K562 (cell line): ENCODE data around the gene POLD1. TPM values are rescaled to one million over a fixed set of nuclear protein-coding genes. Genes with fewer than 3 reads are reported as not detected.

Experiments used
- BRD4 ChIP-seq: fragments of 200-600 bp; sonication (generic); IDR thresholded peaks from 2 replicates; pipeline ENCODE4 v1.6.1; 2017; ENCODE audit warnings: inconsistent platforms
- CEBPB ChIP-seq: fragments of 450-650 bp; IDR thresholded peaks from 2 replicates; pipeline ENCODE4 v1.6.1; 2016; ENCODE audit warnings: missing genetic modification characterization, missing compliant biosample characterization
- CREB3L1 ChIP-seq: fragments of 450-650 bp; IDR thresholded peaks from 2 replicates; pipeline ENCODE4 v1.6.1; 2014; ENCODE audit warnings: low read depth, mild to moderate bottlenecking, moderate library complexity, borderline replicate concordance
- DACH1 ChIP-seq: fragments of 450-650 bp; IDR thresholded peaks from 2 replicates; pipeline ENCODE4 v1.6.1; 2018; ENCODE audit not compliant: partially characterized antibody
- EP400 ChIP-seq: fragments of 450-650 bp; IDR thresholded peaks from 2 replicates; pipeline ENCODE4 v1.6.1; 2017; ENCODE audit warnings: antibody characterized with exemption, mild to moderate bottlenecking, moderate library complexity
- GABPB1 ChIP-seq: sonication (generic); formaldehyde crosslinking; IDR thresholded peaks from 2 replicates; pipeline ENCODE4 v1.8.0; 2022; ENCODE audit warnings: mild to moderate bottlenecking, missing genetic modification reagents
- HDAC2 ChIP-seq: fragments of 450-650 bp; IDR thresholded peaks from 2 replicates; pipeline ENCODE4 v1.6.1; 2016; ENCODE audit warnings: mild to moderate bottlenecking
- HDAC3 ChIP-seq: fragments of 450-650 bp; IDR thresholded peaks from 2 replicates; pipeline ENCODE4 v1.6.1; 2018; ENCODE audit warnings: borderline replicate concordance, mild to moderate bottlenecking, moderate library complexity; ENCODE audit not compliant: partially characterized antibody
- L3MBTL2 ChIP-seq: fragments of 450-650 bp; IDR thresholded peaks from 2 replicates; pipeline ENCODE4 v1.6.1; 2016; ENCODE audit warnings: mild to moderate bottlenecking, moderate library complexity
- MLLT1 ChIP-seq, 2 experiments: fragments of 450-650 bp; IDR thresholded peaks; 2 replicates each; pipeline ENCODE4 v1.6.1; 2016
- PML ChIP-seq: IDR thresholded peaks from 2 replicates; pipeline ENCODE4 v1.6.1; 2012; ENCODE audit warnings: low read length, inconsistent platforms
- POLR2G ChIP-seq: fragments of 200-400 bp; formaldehyde crosslinking; IDR thresholded peaks from 2 replicates; pipeline ENCODE4 v1.6.1; 2017; ENCODE audit warnings: low read depth, mild to moderate bottlenecking, antibody characterized with exemption, low read length, moderate library complexity
- POLR2H ChIP-seq: IDR thresholded peaks from 2 replicates; pipeline ENCODE4 v1.6.1; 2016; ENCODE audit warnings: missing genetic modification characterization, low read depth, mild to moderate bottlenecking, control low read depth, missing compliant biosample characterization, moderate library complexity
- RAD21 ChIP-seq, 2 experiments: fragments of 250-450 bp in 1 of 2; fragments of 450-650 bp in 1 of 2; sonication (Bioruptor Pico) in 1 of 2; formaldehyde crosslinking in 1 of 2; IDR thresholded peaks in 1 of 2; conservative IDR thresholded peaks in 1 of 2; 2 replicates each; pipeline versions ENCODE4 v1.4.0 to v1.8.0; 2020 to 2022; ENCODE audit warnings: mild to moderate bottlenecking in 2 of 2, moderate library complexity in 1 of 2
- RBM15 ChIP-seq: fragments of 200-400 bp; formaldehyde crosslinking; IDR thresholded peaks from 2 replicates; pipeline ENCODE4 v1.6.1; 2018; ENCODE audit warnings: mild to moderate bottlenecking, low read length, moderate library complexity; ENCODE audit not compliant: insufficient read depth
- THRAP3 ChIP-seq: fragments of 450-650 bp; IDR thresholded peaks from 2 replicates; pipeline ENCODE4 v1.6.1; 2016; ENCODE audit warnings: mild to moderate bottlenecking, inconsistent platforms, borderline replicate concordance
- ZBTB12 ChIP-seq: fragments of 250-450 bp; sonication (Bioruptor Pico); IDR thresholded peaks from 2 replicates; pipeline ENCODE4 v1.4.0; 2020
- ZHX1 ChIP-seq: fragments of 150-350 bp; conservative IDR thresholded peaks from 2 replicates; pipeline ENCODE4 v1.6.1; 2014; ENCODE audit warnings: low read length
- ZNF124 ChIP-seq: sonication (generic); formaldehyde crosslinking; IDR thresholded peaks from 2 replicates; pipeline ENCODE4 v1.8.1; 2022; ENCODE audit warnings: missing genetic modification reagents
- ZNF184 ChIP-seq: sonication (generic); formaldehyde crosslinking; IDR thresholded peaks from 2 replicates; pipeline ENCODE4 v1.5.0; 2020; ENCODE audit warnings: missing genetic modification reagents
- ZNF589 ChIP-seq: fragments of 200-800 bp; sonication (Bioruptor generic); IDR thresholded peaks from 2 replicates; pipeline ENCODE4 v1.6.1; 2016; ENCODE audit warnings: low read depth, missing genetic modification characterization, missing compliant biosample characterization
- ZNF695 ChIP-seq: fragments of 450-650 bp; formaldehyde crosslinking; IDR thresholded peaks from 2 replicates; pipeline ENCODE4 v1.4.0; 2020; ENCODE audit warnings: mild to moderate bottlenecking, moderate library complexity
- ZSCAN29 ChIP-seq: fragments of 450-650 bp; IDR thresholded peaks from 2 replicates; pipeline ENCODE4 v1.6.1; 2017
- polyA plus RNA-seq, 8 experiments: library from polyadenylated mRNA; depleted of rRNA in 4 of 8; stranded (reverse) in 5 of 8; unstranded in 3 of 8; fragments of >200 nt; fragmentation: Nextera tagmentation in 2 of 8; fragmentation: Illumina TruSeq in 1 of 8; extraction: Ambion mirVana in 2 of 8; extraction: Trizol in 1 of 8; gene quantifications; 2 replicates each; pipeline versions ENCODE4 v1.2.1 to v1.2.3, GENCODE V29; 2011 to 2014; ENCODE audit warnings: inconsistent platforms in 1 of 8, missing spikeins in 1 of 8
- total RNA-seq, 7 experiments: library from RNA; depleted of rRNA in 6 of 7; stranded (reverse); fragments of >200 nt in 6 of 7; fragmentation: Illumina TruSeq in 2 of 7; extraction: Trizol in 2 of 7; gene quantifications; 2 replicates each; pipeline versions ENCODE4 v1.2.1 to v1.2.3, GENCODE V29; 2011 to 2021; ENCODE audit warnings: low replicate concordance in 1 of 7

Gene POLD1
- total and polyA plus RNA-seq, 9 of the 15 experiments (the other 6 are each of a cell fraction or from before 2014, with no cell fraction given): 1.3 to 312 (median 47.8) TPM

GRCh38 chr19:50418176-50419021 is 34.3 kb downstream of the POLD1 start, which contains the start of gene SPIB (continued):
- TF ChIP-seq ZNF184 (CRISPR knock-in tag) (no peak), RBM15 (no peak), POLR2H (no peak), ZNF124 (CRISPR knock-in tag) (no peak), ZNF695 (CRISPR knock-in tag) (no peak), ZHX1 (no peak), HDAC2 (no peak), EP400 (no peak), PML (no peak), ZSCAN29 (no peak), BRD4 (no peak), ZBTB12 (CRISPR knock-in tag) (no peak), CREB3L1 (no peak), GABPB1 (CRISPR knock-in tag) (no peak), CEBPB (peak; percentile 25; the same call in 1 of the 2 replicates), THRAP3 (no peak), RAD21 (CRISPR knock-in tag; conservative IDR thresholded peaks at IDR 0.05 in 1 of 2, IDR thresholded peaks at IDR 0.05 in 1 of 2) (no peak), POLR2G (peak; percentile 69; the same call in 1 of the 2 replicates), MLLT1 (IDR thresholded peaks at IDR 0.05) (no peak), DACH1 (no peak), L3MBTL2 (no peak), ZNF589 (no peak), HDAC3 (no peak)
